Measurements from ENCODE around the gene SUPT5H. TPM values are rescaled to one million over a fixed set of nuclear protein-coding genes. Genes with fewer than 3 reads are reported as not detected.
A peak's percentile ranks its signal among the peaks of the same experiment; 100 is the strongest.

Gene SUPT5H
- total and polyA plus RNA-seq, 2 of the 13 experiments (the other 11 are each of a cell fraction or from before 2014, with no cell fraction given): 48.2 to 51.7 TPM

DNA sequence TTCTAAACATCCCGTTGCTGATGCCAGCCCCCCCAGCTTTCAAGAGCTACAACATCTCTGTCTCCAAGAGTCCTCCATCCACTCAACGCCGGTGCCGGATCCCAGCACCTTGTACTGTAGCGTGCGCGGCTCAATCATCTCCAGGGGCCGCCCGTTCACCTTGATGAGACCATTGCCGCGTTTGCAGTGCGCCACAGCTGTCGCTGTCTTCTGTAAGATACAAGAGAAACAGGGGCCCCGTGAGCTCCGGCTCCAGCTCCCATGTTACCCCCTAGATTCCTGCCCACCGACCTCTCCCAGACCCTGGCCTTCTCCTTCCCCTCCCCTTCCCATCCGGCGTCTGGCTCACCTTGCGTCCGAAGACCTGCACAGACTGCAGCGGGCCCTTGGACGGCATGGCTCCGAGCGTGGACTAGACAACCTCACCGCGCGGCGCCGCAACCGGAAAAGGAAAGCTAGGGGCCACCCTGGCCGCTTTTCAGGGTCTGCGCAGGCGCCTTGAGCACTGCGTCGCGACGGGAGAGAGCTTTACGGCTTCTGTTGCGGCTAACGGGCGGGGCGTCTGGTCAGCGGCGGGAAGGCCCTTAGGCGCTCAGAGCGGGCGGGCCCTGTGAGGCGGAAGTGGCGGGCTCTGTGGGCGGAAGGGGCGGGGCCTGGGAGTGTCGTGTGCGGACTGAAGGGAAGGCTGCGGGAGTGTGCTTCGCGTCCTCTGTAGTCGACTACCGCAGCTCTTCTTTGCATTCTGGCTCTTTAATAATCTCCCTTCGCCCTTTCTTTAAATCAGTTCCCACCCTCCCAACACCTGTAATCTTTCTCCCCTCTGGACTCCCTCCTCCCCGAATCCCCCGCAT, 9.7 kb upstream of the SUPT5H start, which contains the start of gene RPS16 (continued):
- TF ChIP-seq, protein P1, sequence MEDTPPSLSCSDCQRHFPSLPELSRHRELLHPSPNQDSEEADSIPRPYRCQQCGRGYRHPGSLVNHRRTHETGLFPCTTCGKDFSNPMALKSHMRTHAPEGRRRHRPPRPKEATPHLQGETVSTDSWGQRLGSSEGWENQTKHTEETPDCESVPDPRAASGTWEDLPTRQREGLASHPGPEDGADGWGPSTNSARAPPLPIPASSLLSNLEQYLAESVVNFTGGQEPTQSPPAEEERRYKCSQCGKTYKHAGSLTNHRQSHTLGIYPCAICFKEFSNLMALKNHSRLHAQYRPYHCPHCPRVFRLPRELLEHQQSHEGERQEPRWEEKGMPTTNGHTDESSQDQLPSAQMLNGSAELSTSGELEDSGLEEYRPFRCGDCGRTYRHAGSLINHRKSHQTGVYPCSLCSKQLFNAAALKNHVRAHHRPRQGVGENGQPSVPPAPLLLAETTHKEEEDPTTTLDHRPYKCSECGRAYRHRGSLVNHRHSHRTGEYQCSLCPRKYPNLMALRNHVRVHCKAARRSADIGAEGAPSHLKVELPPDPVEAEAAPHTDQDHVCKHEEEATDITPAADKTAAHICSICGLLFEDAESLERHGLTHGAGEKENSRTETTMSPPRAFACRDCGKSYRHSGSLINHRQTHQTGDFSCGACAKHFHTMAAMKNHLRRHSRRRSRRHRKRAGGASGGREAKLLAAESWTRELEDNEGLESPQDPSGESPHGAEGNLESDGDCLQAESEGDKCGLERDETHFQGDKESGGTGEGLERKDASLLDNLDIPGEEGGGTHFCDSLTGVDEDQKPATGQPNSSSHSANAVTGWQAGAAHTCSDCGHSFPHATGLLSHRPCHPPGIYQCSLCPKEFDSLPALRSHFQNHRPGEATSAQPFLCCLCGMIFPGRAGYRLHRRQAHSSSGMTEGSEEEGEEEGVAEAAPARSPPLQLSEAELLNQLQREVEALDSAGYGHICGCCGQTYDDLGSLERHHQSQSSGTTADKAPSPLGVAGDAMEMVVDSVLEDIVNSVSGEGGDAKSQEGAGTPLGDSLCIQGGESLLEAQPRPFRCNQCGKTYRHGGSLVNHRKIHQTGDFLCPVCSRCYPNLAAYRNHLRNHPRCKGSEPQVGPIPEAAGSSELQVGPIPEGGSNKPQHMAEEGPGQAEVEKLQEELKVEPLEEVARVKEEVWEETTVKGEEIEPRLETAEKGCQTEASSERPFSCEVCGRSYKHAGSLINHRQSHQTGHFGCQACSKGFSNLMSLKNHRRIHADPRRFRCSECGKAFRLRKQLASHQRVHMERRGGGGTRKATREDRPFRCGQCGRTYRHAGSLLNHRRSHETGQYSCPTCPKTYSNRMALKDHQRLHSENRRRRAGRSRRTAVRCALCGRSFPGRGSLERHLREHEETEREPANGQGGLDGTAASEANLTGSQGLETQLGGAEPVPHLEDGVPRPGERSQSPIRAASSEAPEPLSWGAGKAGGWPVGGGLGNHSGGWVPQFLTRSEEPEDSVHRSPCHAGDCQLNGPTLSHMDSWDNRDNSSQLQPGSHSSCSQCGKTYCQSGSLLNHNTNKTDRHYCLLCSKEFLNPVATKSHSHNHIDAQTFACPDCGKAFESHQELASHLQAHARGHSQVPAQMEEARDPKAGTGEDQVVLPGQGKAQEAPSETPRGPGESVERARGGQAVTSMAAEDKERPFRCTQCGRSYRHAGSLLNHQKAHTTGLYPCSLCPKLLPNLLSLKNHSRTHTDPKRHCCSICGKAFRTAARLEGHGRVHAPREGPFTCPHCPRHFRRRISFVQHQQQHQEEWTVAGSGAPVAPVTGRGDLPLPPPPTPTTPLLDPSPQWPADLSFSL (CRISPR knock-in tag; IDR thresholded peaks at IDR 0.05): no peak
- TF ChIP-seq REPIN1 (CRISPR knock-in tag; IDR thresholded peaks at IDR 0.05; ENCODE audit: borderline replicate concordance, low read depth) (peak; percentile 87), SUZ12 (IDR thresholded peaks at IDR 0.05; ENCODE audit: low read depth, low read length) (no peak), ZFP1 (CRISPR knock-in tag; IDR thresholded peaks at IDR 0.05) (0 out of 2 replicates have a peak, but pooled peaks have one; percentile 21), MAF1 (CRISPR knock-in tag; IDR thresholded peaks at IDR 0.05; ENCODE audit: borderline replicate concordance) (peak; percentile 79; the same call in 1 of the 2 replicates), ZNF451 (CRISPR knock-in tag; IDR thresholded peaks at IDR 0.05) (no peak; the same call in none of the 2 replicates), ZNF556 (CRISPR knock-in tag; IDR thresholded peaks at IDR 0.05; ENCODE audit: borderline replicate concordance) (peak; percentile 86; the same call in 1 of the 2 replicates), MBD4 (IDR thresholded peaks at IDR 0.05; ENCODE audit: borderline replicate concordance, low read length) (no peak), ZNF782 (CRISPR knock-in tag; IDR thresholded peaks at IDR 0.05; ENCODE audit: borderline replicate concordance) (peak; percentile 86; the same call in 1 of the 2 replicates), MBNL3 (CRISPR knock-in tag; conservative IDR thresholded peaks at IDR 0.05) (no peak)
- TF ChIP-seq, protein P2, sequence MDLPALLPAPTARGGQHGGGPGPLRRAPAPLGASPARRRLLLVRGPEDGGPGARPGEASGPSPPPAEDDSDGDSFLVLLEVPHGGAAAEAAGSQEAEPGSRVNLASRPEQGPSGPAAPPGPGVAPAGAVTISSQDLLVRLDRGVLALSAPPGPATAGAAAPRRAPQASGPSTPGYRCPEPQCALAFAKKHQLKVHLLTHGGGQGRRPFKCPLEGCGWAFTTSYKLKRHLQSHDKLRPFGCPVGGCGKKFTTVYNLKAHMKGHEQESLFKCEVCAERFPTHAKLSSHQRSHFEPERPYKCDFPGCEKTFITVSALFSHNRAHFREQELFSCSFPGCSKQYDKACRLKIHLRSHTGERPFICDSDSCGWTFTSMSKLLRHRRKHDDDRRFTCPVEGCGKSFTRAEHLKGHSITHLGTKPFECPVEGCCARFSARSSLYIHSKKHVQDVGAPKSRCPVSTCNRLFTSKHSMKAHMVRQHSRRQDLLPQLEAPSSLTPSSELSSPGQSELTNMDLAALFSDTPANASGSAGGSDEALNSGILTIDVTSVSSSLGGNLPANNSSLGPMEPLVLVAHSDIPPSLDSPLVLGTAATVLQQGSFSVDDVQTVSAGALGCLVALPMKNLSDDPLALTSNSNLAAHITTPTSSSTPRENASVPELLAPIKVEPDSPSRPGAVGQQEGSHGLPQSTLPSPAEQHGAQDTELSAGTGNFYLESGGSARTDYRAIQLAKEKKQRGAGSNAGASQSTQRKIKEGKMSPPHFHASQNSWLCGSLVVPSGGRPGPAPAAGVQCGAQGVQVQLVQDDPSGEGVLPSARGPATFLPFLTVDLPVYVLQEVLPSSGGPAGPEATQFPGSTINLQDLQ (CRISPR knock-in tag; IDR thresholded peaks at IDR 0.05): peak; percentile 100
- TF ChIP-seq, protein P3, sequence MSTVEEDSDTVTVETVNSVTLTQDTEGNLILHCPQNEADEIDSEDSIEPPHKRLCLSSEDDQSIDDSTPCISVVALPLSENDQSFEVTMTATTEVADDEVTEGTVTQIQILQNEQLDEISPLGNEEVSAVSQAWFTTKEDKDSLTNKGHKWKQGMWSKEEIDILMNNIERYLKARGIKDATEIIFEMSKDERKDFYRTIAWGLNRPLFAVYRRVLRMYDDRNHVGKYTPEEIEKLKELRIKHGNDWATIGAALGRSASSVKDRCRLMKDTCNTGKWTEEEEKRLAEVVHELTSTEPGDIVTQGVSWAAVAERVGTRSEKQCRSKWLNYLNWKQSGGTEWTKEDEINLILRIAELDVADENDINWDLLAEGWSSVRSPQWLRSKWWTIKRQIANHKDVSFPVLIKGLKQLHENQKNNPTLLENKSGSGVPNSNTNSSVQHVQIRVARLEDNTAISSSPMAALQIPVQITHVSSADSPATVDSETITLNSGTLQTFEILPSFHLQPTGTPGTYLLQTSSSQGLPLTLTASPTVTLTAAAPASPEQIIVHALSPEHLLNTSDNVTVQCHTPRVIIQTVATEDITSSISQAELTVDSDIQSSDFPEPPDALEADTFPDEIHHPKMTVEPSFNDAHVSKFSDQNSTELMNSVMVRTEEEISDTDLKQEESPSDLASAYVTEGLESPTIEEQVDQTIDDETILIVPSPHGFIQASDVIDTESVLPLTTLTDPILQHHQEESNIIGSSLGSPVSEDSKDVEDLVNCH (CRISPR knock-in tag; IDR thresholded peaks at IDR 0.05): peak; percentile 79; the same call in 1 of the 2 replicates
- TF ChIP-seq, protein P4, sequence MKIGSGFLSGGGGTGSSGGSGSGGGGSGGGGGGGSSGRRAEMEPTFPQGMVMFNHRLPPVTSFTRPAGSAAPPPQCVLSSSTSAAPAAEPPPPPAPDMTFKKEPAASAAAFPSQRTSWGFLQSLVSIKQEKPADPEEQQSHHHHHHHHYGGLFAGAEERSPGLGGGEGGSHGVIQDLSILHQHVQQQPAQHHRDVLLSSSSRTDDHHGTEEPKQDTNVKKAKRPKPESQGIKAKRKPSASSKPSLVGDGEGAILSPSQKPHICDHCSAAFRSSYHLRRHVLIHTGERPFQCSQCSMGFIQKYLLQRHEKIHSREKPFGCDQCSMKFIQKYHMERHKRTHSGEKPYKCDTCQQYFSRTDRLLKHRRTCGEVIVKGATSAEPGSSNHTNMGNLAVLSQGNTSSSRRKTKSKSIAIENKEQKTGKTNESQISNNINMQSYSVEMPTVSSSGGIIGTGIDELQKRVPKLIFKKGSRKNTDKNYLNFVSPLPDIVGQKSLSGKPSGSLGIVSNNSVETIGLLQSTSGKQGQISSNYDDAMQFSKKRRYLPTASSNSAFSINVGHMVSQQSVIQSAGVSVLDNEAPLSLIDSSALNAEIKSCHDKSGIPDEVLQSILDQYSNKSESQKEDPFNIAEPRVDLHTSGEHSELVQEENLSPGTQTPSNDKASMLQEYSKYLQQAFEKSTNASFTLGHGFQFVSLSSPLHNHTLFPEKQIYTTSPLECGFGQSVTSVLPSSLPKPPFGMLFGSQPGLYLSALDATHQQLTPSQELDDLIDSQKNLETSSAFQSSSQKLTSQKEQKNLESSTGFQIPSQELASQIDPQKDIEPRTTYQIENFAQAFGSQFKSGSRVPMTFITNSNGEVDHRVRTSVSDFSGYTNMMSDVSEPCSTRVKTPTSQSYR (CRISPR knock-in tag; IDR thresholded peaks at IDR 0.05; ENCODE audit: borderline replicate concordance): no peak; the same call in 1 of the 2 replicates
